Brain pericyte (primary cell): Measurements from ENCODE around the gene MTX1.
"Not testable (repeated sequence)": the region's sequence is repeated elsewhere in the genome, so short reads cannot be mapped to it uniquely, and the experiment has no call there.

ENCODE experiments used
- DNase-seq: peaks from one replicate; pipeline ENCODE4 v3.0.0-alpha.2; 2012; ENCODE audit warnings: low read depth, low spot score

MTX1 gene

DNA sequence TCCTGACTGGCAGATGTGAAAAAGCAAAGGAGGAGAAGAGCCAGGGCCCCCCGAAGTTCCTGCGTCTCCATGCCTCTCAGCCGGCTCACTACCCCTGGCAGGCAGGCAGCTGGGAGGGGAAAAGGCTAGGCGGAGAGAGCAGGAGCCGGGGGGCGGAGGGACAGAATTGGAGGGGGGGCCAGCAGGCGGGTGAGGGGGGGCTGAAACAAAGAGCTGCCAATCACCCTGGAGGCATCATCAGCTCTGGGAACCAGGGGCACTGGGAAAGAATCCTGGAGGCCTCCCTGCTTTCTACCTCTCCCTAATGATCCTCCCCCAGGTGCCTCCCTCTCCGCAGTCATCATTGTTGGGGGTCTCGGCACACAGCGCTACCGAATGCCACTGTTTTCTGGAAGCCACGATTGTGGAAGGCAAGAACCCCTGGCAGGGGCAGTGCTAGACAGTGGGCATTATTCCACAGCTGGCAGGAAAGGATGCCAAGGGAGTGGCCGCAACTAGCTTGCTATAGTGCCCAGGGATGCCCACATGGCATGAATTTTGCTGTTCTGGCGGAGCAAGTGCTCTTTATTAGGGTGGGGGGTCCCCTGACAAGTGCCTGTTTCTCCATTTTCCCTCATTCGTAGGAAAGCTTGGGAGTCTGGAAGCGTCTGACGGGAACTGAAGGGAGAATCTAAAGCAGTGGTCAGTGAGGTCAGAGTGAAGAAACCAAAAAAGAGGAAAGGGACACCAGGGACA, 522 bp upstream of the MTX1 start, which contains the start of gene THBS3:
TSS of gene THBS3 (minus strand) at position 92 of the 735 bp plus-strand sequence. CDS start at position 71, 21 bp downstream.
- DNase-seq: no peak

DNA sequence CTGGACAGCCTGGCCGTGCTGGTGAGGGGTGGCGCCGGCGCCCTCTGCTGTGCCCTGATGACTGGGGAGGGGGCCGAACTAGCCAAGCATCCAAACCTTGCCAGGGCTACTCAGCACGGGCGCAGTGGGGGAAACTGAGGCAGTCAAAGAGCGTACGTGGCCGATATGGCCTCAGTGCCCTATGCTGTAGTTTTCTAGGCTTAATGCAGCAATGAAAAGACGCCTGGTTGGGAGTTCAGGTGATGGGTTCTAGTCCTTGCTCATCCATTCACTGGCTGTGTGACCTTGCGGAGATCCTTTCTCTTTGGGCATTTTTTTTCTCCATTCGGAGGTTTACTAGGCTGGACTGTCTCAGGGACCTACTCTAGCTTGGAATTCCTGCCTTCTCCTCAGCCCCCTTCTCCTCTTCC, 822 bp downstream of the MTX1 start:
- DNase-seq: no peak

DNA sequence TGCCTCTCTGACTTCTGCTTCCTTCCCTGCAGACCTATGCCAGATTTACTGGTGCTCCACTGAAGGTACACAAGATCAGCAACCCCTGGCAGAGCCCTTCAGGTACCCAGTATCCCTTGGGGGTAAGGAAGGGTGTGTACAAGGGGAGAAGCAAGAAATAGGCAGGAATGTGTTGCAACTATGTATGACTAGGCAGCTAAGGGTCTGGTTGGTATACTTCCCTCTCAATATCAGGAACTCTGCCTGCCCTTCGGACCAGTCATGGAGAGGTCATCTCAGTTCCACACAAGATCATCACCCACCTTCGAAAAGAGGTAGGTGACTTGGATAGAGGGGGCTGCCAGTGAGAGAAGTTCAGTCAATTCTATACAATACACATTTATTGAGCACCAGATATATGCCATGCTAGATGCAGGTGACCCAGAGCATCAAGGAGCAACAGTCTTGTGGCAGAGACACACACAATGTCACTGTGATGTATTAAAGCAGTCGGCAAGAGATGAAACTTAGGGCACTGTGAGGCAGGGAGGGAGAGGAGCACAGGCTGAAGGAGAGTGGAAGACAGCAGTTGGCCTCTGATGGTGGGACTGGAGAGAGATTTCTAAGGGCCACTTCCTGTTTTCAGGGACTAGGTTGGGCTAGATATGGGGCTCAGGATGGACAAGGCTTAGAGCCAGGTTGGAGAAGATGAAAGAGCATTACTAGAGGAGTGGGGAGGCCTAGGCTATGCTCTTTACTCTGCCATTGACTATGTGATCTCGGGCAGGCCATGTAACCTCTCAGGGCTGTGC, 2.0 kb downstream of the MTX1 start:
- DNase-seq: no peak

DNA sequence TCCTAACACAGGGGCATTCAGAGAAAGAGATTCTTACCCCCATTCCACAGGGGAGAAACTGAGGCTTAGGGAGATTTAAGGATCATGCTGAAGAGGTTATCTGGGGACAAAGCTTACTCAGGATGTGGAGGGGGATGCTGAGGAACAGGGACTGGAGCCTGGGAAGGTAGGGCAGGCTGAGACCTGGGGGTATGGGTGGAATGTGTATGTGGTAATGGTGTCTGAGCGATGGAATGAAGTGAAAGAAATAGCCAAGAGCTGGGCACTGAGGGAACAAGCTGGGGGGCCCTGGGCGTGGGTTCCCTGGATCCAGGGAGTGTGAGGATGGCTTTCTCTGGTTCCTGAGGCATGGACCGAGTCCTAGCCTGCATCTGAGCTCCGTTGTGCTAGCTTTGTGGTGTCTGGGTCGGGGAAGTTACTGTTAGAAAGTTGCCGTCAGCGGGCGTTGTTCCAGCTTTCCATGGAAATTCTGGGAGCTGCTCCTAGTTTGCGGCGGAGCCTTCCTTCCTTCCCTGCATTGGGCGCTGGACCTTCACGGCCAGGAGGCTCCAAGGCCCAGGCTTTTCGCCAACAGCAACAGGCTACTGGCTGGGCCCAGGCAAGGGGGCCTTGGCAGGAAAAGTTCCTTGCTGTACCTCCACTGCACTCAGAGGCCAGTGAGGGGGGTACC, 3.0 kb downstream of the MTX1 start:
- DNase-seq: not testable (repeated sequence)

DNA sequence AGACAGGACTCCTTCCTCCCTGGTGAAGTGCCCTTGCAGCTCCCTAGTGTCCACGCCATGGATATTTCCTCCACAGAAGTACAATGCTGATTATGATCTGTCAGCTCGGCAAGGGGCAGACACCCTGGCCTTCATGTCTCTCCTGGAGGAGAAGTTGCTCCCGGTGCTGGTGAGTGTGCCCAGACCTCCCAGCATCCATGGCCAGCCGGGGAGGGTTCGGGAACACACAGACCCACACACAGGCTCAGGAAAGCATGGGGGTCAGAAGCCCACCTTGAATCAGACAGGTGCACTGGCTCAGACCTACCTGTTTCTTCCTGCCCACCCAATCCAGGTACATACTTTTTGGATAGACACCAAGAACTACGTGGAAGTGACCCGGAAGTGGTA, 3.6 kb downstream of the MTX1 start:
- not testable (repeated sequence) for DNase-seq

DNA sequence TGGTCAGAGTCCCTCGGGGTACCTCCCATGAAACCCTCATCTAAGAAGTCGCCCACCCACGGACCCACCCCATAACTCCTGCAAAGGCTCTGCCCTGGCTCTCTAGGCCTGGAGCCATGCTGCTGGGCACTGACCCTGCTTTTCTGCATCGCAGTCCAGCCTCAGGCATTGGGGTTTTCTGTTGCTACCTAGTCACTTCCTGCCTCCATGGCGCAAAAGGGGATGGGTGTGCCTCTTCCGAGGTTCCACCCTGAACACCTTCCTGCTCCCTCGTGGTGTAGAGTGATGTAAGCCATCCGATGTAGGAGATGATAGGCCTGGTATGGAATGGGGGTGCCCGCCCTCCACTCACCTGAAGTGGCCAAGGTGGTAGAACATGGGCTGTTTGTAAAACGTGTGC, 6.2 kb downstream of the MTX1 start:
- not testable (repeated sequence) for DNase-seq

DNA sequence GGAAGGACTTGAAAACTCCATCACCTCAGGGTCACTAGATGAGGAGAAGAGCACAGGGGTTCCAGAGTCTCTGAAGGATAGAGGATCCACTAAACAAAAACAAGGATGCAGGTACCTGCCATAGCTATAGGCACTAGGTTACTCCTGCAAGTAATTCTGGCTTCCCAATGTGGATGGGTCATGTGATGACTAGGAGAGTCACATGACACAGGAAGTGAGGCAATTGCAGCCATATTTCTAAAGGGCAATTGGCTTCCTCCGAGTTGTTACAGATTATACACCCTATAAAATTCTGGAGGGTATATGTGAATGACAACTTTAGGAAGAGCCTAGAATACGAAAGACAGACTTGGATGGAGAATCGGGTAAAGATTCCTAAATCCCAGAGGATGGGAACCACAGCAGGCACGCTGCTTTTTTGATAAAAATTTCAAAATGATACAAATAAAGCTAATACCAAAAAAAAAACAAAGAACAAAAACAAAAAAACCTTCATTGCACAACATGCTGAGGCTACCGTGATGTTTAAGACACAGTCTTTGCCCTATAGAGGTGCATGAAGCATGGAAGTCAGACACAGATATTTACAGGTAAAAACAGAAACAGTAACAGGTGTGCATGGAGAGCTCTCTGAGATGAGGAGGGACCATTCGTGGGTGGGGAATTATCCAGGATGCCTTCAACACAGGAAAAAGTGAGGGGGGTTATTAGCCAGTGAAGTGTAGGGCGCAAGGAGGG, 10.5 kb downstream of the MTX1 start:
- no peak for DNase-seq

DNA sequence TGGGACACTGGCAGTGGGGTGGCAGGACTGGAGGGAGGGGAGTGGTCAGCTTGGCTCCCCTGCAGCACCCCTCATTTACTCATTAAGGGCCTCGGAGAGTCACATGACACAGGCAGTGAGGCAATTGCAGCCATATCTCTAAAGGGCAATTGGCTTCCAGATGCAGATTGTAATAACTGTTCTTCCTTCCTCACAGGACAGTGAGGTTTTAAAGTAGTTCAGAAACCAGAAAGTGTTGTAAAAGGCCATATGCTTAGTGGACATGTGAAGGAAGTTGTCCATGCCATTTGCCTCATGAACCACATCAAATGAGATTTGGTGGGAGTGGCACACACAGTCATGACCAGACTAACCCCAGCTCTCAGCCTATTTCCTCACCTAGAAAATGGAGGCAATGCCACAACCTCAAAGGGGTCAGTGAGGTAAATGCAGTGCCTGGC, 11.1 kb downstream of the MTX1 start:
- DNase-seq: no peak

DNA sequence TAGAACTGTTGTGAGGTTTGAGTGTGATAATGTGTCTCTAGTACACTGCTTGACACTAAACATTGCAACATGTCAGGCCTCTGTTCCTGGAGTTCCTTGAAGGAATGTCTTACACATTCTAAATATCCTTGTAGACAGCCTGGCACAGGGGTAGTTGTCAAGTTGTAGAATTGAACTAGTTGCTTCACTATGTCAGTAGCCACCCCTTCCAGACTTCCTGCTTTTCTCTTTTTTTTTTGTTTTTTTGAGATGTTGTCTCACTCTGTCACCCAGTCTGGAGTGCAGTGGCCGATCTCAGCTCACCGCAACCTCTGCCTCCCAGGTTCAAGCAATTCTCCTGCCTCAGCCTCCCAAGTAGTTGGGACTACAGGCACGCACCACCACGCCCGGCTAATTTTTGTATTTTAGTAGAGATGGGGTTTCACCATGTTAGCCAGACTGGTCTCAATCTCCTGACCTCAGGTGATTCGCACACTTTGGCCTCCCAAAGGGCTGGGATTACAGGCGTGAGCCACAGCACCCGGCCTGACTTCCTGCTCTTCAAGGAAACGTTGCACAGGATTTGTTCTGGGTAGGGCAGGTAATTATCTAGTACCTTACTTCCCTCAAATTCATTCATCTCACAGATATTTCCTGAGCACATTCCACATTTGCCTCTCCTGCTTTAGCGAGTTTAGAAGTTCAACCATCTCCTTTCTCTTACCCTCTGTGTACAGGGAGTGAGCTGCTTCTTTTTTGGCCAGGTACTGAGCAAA, 11.9 kb downstream of the MTX1 start:
- not testable (repeated sequence) for DNase-seq

DNA sequence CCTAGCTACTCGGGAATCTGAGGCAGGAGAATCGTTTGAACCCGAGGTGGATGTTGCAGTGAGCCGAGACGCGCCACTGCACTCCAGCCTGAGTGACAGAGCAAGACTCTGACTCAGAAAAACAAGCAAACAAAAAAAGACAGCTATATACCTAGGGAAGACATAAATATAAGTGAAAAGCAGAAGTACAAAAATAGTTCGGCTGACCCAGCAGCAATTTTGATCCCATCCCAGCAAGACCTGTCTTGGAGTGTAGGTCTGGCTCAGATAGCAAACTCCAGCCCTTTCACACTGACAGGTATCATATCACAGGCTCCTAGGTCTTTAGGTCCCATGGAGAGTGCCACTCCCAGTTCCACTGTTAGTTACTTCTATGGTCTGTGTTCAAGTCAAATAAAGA, 14.6 kb downstream of the MTX1 start:
- DNase-seq: no peak

DNA sequence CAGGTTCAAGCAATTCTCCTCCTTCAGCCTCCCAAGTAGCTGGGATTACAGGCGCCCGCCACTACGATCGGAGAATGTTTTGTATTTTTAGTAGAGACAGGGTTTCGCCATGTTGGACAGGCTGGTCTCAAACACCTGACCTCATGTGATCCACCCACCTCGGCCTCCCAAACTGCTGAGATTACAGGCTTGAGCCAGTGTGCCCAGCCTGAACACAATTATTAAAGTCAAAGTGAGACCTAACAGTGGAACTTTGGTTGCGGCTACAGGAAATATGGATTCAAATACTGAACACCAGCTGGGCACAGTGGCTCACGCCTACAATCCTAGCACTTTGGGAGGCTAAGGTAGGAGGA, 16.9 kb downstream of the MTX1 start:
- DNase-seq: not testable (repeated sequence)

DNA sequence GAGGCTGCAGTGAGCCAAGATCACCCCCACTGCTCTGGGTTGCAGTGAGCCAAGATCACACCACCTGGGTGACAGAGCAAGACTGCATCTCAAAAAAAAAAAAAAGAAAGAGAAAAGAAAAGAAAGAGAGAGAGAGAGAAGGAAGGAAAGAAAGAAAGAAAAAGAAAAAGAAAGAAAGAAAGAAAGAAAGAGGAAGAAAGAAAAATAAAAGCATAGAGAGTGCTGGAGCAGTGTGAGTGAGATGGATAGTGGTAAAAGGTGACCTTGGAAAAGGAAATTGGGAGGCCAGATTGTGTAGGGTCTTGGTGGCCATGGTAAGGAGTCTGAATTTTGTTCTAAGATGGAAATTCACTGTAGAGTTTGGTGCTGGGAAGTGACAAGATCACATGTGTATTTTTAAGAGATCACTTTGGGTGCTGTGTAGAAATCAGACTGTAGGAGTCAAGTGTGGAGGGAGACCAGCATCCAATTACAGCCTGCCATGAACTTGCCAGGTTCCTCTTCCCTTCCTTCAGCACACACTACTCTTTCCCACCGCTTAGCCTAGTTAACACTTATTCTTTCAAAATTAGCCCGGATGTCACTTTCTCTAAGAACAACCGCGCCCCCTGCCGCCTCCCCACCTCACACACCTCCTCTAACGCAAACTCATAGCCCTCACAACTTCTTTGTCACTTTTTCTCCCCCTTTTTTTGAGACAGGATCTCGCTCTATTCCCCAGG, 17.9 kb downstream of the MTX1 start:
- DNase-seq: no peak

DNA sequence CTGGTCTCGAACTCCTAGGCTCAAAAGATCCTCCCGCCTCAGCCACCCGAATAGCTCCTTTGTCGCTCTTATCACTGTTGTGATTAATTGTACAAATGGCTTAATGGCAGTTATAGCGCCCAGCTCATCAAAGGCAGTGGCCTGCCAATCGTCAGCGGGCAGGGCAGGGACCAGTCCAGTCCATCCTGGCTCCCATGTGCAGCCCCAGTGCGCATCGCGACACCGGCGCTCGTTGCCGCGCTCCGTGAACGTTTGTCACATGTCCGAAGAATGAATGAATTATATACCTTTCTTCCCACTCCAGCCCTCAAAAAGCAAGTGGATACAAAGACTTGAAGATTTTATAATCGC, 18.4 kb downstream of the MTX1 start:
- no peak for DNase-seq

DNA sequence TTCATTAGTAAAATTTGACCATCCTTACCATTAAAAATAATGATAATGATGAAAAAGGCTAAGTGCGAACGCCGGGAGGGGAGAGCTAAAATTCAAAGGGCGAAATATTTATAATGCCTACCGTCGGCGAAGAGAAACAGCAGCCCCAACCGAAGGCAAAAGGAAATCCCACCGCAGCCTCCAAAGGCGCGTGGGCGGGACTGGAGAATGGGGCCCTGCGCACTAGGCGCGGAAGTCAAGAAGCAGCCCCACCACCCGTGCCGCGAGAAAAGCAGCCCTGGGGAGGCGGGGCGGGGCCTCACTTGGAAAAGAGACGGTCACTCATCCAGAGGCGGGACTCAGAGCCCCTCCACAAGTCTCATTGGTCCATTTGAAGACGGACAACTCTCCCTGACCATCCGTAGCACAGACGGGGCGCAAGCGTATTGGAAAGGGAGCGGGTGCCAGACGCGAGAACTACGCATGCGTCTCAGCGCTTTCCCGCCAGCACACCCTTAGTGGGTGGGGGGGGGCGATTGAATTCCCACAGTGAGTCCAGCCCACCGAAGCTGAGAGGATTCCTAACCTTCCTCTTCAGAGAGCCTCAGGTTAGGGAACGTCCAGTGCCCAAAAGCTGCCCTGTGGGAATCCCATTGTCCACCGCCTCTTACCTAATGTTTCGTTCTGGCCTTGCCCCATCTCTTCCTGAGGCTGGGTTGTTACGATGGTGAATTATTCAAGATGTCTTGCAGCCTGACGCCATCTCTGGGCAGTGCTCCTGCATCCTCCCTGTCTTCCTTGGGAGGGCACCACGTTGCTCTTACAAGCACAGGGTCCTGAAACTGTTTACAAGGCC, 19.0 kb downstream of the MTX1 start:
- peak; percentile 94 for DNase-seq

DNA sequence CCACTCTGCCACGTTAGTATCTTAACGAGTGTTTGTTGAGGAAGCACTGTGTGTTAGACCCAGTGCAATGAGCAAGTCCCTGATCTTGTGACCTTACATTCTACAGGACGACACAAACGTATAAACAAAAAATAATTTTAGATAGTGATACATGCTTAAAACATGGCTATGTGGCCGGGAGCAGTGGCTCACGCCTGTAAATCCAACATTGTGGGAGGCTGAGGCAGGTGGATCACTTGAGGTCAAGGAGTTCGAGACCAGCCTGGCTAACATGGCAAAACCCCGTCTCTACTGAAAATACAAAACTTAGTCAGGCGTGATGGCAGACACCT, 19.6 kb downstream of the MTX1 start:
- DNase-seq: no peak

DNA sequence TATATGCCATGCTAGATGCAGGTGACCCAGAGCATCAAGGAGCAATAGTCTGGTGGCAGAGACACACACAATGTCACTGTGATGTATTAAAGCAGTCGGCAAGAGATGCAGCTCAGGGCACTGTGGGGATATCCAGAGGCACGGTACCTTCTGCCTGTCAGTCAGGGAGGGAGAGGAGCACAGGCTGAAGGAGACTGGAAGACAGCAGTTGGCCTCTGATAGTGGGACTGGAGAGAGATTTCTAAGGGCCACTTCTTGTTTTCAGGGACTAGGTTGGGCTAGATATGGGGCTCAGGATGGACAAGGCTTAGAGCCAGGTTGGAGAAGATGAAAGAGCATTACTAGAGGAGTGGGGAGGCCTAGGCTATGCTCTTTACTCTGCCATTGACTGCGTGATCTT, 22.8 kb downstream of the MTX1 start:
- DNase-seq: not testable (repeated sequence)

DNA sequence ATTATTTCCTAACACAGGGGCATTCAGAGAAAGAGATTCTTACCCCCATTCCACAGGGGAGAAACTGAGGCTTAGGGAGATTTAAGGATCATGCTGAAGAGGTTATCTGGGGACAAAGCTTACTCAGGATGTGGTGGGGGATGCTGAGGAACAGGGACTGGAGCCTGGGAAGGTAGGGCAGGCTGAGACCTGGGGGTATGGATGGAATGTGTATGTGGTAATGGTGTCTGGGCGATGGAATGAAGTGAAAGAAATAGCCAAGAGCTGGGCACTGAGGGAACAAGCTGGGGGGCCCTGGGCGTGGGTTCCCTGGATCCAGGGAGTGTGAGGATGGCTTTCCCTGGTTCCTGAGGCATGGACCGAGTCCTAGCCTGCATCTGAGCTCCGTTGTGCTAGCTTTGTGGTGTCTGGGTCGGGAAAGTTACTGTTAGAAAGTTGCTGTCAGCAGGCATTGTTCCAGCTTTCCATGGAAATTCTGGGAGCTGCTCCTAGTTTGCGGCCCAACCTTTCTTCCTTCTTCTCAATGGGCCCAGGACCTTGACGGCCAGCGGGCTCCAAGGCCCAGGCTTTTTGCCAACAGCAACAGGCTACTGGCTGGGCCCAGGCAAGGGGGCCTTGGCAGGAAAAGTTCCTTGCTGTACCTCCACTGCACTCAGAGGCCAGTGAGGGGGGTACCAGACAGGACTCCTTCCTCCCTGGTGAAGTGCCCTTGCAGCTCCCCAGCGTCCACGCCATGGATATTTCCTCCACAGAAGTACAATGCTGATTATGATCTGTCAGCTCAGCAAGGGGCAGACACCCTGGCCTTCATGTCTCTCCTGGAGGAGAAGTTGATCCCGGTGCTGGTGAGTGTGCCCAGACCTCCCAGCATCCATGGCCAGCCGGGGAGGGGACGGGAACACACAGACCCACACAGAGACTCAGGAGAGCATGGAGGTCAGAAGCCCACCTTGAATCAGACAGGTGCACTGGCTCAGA, 23.8 kb downstream of the MTX1 start:
- not testable (repeated sequence) for DNase-seq

DNA sequence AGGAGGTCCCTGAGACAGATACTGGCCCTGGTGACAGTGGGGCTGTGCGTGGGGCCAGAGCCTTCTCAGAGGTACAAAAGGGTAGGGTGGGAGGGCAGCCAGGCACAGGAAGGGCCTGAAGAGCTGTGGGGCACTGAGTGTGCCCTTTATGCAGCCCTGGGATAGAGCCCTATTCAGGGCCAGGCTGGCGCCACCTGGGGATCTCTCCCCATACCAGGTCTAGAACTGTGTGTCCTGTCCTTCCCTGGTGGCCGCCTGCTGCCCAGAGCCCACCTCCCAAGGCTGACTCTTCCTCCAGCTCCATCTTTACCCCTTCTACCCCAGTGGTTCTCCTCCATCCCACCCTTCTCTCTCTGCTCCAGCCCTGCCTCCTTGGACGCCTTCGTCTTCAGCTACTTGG, 25.0 kb downstream of the MTX1 start:
- DNase-seq: not testable (repeated sequence)
